ENCODE measurements around the gene NRIP2.

Gene NRIP2

DNA sequence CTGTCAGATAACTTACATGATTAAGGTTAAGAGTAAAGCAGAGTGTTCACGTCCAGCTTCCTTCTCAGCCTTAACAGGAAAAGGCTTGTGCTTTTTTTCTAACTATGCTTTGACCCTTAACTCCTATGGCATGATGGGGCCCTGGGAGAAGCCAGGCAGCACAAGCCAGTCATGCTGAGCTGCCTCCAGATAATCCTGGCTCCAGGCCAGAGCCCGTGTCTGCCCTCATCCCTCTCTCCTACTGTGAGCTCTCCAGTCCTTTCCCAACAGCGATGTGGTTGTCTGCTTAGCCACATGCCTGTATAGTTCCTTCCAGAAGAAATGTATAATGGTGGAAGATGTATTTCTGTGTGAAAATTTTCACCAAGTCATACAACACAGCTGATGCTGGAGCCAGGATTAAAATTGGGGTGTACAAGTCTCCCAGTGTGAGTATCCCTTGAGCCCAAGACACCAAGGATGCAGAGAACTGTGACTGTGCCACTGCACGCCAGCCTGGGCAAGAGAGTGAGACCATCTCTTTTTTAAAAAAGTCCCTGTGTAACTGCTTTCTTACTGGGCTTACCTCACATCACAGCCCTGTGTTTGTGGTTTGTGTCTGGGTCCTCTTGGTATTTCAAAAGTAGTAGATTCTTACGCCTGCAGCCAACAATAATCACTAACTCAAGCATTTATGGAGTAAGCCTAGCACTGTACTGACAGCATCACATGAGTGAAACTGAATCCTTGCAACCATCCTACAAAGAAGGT lies 30.3 kb downstream of the NRIP2 start:
- DNase-seq = no peak

DNA sequence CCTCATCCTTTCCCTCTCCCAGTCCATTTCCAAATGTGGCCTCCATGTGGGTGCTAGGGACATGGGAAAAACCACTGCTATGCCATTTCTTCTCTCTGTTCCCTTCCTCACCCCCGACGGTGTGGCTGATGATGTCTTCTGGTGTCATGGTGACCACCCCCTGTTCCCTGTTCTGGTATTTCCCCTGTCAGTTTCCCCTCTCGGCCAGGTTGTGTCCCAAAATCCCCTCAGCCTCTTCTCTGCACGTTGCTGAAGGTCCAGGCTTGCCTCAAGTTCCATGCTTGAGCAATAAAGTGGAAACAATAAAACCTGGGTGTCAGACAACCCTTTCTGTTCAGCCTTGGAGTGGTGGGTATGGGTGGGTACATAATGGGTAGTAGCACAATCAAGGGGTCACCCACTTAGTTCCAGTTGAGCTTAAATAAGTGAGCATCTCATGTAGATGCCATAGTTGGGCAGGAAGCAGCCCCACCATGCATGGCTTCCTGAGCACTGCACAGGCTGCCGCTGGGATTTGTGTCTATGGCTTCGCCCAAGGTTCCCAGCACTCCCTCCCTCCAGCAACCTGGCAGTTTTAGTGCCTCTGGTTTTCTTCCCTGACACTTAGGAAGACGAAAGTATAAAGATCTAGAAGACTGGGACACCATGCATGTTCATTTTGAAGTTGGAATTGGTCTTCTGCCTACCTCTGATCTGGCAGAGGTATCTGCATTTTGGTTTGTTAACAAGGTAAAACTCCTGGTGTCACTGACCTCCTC lies 31.0 kb downstream of the NRIP2 start:
- DNase-seq = no peak

DNA sequence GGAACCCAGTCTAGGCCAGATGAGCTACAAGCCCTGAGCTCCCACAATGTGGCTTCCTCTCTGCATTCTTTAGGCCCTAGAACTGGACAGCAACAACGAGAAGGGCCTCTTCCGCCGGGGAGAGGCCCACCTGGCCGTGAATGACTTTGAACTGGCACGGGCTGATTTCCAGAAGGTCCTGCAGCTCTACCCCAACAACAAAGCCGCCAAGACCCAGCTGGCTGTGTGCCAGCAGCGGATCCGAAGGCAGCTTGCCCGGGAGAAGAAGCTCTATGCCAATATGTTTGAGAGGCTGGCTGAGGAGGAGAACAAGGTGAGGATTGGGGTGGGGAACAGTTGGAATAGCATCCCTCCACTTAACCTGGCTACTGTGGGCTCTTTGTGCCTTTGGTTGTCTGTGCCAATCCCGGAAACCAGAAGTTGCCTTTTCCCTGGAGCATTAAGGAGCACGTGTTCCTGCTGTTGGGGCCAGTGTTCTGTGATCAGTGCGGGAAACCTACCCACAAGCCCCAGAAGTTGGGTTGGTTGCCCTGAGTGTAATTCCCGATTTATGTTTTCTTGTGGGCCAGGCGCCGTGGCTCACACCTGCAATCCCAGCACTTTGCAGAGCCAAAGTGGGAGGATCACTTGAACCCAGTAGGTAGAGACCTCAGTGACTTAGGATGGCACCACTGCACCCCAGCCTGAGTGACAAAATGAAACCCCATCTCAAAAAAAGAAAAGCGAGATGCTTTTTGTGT lies 33.6 kb downstream of the NRIP2 start:
- DNase-seq = no peak

DNA sequence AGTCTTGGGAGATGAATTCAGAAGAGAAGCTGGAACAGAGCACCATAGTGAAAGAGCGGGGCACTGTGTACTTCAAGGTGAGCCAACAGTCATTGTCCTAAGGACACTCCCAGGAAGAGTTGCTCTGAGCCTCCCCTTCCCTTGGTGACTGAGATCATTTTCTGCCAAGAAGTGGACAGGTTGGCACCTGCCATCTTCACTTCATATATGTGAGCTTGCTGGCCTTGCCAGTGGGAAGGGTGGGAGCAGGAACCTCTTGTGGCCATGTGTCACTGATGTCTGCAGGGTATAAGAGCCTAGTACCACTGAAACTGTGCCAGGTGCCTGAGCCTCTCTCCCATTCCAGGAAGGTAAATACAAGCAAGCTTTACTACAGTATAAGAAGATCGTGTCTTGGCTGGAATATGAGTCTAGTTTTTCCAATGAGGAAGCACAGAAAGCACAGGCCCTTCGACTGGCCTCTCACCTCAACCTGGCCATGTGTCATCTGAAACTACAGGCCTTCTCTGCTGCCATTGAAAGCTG lies 34.7 kb downstream of the NRIP2 start:
- no peak for DNase-seq

DNA sequence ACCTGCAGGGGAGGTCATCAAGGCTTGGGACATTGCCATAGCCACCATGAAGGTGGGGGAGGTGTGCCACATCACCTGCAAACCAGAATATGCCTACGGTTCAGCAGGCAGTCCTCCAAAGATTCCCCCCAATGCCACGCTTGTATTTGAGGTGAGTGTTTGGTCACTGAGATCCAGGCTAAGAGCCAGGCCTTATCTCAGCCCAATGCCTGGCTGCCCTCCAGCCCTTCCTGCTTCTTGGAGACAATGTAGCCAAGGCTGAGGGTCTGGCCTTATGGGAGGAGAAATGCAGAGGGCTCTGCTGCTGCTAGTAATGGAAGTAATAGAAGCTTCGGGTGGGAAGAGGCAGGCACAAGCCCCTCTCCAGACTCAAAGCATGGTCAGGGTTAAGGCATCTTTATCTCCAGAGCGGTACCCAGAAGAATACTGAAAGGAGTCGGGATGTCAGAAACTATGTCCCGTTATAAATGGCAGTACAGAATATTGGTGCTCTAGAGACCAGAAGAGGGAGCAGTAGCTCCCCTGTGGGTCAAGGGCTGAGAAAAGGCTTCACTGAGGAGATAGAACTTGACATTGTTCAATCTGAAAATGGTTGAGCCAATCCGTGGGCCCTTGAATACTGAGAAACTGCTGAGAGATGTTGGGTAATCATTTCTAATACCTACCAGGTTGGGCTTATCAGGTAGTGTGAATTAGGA lies 37.0 kb downstream of the NRIP2 start:
- DNase-seq = no peak

DNA sequence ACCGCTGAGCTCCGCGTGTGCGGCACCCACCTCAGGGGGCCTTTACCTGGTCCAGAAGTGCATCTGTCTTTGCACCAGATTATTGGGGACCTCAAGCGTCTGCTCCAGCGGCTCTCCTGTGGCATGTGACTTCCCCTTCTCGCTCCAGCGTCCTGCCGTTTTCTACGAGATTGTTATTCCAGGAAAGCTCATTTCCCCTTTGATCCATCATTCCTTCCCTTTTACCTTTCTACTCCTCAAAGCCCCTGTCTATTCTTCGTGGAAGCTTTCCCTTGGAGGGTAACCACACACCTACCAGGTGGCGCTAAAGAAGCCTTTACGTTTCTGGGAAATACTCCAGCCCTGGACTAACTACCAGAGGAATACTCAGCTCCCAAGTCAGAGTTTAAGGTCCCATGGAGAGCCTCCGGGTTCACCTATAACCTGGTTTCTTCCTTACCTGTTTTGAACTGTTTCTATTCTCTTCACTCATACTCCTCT lies 38.6 kb downstream of the NRIP2 start:
- no peak for DNase-seq

DNA sequence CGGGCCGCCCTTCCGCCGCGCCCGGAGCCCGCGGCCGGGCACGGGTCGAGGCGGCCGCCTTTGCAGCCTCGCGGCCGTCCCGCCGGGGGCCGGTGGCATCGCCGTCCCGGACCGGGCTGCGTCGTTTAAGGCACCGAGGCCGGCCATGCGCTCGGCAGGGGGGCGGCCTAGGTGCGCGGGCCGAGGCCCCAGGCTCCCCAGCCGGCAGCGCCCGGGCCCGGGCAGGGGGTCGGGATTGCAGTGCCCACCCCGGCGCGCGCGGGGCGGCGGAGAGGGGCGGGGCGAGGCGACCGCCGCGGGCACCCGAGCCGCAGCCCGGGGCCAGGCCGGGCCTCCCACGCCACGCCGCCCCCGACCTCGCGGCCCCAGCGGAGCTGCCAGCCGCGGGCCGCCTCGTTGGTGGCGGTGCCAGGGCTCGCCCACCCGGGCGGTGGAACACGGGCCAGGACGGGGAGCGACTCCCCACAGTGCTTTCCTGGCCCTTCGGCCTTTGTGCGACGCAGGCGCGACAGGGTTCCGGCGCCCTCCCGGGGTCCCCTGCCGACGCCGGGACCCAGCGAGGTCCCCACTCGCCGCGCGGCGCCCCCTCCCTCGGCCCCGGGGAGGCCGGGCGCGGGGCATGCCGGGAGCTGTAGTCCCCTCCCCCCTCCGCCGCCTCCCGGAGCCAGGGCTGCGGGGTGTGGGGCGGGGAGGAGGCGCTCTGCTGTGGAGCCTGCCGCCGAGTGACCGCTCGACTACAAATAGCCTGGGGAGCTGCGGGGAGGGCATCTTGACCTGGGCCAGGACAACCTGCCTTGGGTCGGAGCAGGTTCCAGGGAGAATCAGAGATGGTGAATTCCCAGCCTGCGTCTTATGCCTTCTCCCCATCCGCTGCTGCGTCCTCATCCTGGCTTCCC lies 39.3 kb downstream of the NRIP2 start:
- DNase-seq = no peak

DNA sequence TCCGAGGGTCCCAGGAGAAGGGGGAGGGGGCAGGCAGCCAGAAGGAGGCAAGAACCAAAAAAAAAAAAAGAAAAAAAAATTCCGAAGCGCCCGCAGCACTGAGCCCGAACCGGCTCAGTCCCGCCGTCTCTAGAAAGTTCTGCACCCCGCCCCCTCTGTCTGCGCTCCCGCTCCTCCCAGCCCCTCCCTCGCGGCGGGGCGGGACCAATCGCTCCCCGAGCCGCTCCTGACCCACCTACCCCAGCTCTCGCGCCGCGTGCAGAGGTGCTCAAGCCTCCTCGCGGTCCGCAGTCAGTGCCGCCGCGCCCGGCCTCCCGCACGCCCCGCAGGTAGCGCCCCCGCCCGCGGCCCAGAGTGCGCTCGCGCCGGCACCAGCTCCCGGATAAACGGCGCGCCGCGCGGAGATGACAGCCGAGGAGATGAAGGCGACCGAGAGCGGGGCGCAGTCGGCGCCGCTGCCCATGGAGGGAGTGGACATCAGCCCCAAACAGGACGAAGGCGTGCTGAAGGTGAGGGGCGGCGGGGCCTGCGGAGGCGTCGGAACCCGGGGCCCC lies 40.0 kb downstream of the NRIP2 start, which contains the start of gene FKBP4:
FKBP4 (plus strand) TSS at position 235 of the 554 bp plus-strand sequence; CDS start at position 405, 170 bp downstream.
- peak; percentile 30 for DNase-seq

DNA sequence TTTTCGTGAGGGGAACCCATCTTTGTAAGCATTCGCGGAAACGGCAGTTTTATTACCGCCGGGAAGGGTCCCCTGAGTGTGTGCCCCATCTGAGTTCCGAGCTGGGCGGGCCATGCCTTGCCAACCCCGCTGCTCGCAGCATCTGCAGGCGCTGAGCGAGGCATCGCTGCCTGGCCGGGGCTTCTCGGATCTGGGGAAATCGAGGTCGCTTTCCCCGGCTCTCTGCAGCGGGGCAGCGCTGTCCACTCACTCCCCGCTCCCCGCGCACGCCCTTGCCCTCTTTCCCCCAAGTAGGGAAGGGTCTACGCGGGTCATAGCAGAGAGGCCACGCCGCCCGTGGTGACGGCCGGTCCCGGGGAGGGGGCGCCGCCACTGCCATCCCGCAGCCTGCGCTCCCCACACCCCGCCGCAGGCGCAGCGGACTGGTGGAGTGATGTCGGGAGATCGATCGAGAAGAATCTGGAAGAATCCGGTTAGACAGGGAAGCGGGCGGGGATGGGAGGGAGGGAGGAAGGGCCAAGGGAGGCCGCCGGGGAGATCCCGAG lies 40.6 kb downstream of the NRIP2 start:
- no peak for DNase-seq

DNA sequence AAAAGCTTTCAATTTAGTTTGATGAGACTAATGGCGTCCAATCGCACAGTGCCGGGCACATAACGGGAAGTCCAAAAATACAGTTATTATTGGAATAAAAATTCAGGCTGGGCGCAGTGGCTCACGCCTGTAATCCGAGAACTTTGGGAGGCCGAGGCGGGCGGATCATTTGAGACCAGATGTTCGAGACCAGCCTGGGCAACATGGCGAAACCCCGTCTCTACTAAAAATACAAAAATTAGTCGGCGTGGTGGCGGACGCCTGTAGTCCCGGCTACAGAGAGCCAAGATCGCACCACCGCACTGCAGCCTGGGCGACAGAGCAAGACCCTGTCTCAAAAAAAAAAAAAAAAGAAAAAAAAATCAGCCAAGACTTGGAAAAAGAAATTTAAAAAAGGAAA lies 41.3 kb downstream of the NRIP2 start:
- no peak for DNase-seq

DNA sequence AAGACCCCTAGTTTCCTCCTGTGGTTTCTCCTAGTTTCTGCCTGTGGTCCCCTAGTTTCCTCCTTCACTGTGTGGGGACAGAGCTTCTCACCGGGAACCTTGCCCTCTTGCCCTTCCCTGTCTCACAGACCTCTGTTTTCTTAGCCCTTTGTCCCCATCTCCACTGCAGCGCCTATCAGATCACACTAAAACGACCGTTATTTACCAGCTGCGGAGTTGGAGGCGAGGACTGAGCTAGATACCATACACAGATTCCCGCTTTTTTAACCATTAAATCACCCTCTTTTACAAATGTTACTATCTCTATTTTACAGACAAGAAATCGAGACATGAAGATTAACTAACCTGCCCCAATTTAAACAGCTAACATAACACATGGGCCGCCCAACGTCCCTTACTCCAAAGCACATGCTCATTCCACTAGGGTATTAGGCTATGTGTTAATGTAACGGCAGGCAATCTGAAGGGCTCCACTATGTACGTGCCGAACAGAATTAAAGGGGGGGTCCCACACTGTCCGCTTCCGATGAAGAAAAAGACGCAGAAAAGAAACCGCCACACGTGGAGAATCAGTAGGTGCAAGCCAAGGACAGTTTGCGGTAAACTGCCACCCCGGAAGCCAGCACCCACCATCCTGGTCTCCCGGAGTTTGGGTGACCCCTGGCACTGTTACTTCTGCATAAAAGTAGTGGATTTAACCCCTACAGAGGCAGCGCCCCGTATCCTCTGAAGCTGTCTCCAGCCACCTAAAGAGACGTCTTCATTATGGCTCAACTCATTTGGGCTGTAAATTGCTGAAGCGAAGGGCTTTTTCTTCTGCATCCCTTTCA lies 41.9 kb downstream of the NRIP2 start:
- DNase-seq = no peak

DNA sequence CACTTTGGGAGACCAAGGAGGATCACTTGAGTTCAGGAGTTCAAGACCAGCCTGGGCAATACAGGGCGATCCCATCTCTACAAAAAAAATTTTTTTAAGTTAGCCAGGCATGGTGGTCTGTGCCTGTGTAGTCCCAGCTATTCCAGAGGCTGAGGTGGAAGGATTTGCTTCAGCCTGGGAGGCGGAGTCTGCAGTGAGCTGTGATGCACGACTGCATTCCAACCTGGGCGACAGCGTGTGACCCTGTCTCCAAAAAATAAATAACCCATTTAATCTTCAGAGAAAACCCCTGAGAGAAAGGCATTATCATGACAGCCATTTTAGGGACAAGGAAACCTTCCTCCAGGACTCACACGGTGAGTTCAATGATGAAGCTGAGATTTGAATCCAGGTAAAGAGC lies 43.7 kb downstream of the NRIP2 start:
- DNase-seq = no peak

DNA sequence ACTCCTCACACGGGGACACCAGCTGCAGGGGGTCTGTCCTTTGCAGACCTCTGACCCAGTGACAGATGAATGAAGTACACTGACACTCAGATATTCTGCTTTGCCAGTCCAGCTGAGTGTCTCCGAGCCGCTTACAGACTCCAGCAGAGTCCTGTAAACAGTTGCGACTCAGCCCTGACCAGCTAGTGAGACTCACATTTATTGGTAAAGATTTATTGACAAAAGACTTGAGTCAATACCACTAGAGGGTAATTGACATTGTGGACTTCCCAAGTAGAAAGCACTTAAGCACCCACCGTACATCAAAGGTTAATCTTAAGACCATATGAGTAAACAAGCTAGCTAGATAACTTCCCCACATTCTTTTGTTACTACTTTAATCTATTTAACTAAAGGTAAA lies 49.8 kb downstream of the NRIP2 start:
- no peak for DNase-seq

DNA sequence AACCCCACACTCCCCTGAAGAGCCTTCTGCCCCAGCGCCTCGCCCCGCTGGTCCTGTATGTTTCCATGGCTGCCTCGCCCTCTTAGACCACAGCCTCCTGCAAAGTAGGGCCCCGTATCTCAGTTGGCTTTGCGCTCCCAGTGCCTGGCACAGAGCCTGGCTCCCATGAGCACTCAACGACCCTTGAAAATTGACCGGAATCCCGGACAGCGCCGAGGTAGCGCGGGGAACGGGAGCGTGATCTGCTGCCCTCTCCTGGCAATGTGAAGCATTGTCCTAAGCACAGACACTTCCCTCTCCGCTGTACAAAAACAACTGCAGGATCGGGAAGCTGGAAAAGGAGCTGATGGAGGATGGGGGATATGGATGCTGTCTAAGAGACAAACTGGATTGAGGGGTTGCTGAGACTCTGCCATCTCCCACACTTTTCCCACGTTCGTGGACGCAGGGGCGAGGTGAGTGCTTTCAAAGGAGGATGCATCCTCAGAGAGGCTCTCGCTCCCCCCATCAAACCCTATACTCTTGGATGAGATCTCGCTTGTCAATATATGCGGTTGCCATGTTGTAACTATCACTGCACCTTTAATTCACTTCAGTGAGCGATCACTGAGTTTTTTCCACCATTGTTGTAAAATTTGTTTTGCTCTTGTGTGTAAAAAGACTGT lies 50.8 kb downstream of the NRIP2 start:
- DNase-seq = no peak

DNA sequence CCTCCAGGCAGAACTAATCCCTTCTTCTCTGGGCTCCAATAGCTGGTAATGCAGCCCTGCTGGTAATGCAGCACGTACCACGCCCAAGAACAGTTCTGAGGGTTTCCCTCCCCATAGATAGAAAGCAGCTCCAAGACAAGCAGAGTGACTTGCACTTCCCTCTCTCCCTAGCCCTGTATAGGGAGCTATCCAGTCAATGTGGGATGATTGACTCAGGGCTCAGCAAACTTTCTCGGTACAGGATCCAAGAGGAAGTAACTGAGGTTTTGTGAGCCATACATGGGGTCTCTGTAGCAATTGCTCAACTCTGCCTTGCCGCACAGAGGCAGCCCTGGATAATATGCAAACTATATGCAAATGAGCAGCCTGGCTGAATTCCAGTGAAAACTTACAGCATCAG lies 55.6 kb downstream of the NRIP2 start:
- no peak for DNase-seq

DNA sequence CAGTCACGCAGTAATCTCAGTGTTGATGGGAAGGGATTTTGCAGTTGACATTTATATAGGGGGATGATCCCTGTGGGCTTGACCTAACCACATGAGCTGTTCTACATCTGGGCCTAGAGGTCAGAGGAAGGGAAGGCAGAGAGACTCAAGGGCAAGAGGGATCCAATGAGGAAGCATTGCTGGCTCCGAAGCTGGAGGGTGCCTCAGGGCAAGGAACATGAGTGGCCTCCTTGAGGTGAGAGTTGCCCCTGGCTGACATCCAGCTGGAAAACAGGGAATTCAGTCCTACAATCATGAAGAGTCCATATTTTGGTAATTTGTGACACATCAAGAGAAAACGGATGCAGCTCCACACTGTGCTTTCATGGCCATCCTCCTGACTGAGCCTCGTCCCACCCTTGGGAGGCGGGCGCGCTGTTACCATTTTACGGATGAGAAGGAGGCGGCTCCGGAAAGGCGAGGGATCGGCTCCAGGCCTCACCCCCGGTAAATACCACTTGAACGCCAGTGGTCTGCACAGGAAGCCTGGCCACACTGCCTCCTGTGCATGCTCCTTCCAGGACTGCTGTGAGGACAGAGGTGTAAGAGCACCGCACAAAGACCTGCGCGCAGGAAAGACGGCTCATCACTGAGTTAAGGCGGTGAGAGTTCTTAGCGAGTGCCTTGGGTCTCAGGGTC lies 58.6 kb downstream of the NRIP2 start:
- DNase-seq = no peak

DNA sequence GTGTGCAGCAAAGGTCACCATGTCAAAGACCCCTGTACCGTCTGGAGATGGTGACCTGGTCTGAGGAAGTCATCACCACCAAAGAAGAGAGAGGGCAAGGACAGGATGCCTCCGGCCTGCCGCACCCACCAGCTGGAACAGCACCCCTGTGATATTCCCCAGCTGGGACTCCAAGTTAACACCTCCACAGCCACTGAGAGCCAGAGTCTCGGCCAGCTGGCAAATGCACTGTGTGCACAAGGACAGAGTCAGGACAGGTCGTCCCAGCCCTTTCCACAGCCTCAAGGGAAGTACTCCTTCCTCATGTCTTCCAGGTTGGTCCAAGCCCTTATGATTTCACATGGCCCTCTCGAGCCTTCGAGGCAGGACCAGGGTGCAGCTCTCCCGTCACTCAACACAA lies 59.4 kb downstream of the NRIP2 start:
- DNase-seq = no peak

Data from DMS 273 treated with DMSO at 0.1 percent for 48 hours (cell line).